Spinal cord (tissue), 10 donors: ENCODE results near the gene HNRNPL. TPM values are rescaled to one million over a fixed set of nuclear protein-coding genes. Genes with fewer than 3 reads are reported as not detected.
A peak's percentile ranks its signal among the peaks of the same experiment; 100 is the strongest.
"Not testable (repeated sequence)": the region's sequence is repeated elsewhere in the genome, so short reads cannot be mapped to it uniquely, and the experiment has no call there.

Source experiments
- DNase-seq, 6 donors: peaks; one replicate each; pipeline versions ENCODE4 v3.0.0 to v3.0.0-alpha.2; 2013 to 2015; ENCODE audit warnings: low spot score in 6 of 6, low read depth in 4 of 6
- H3K27ac ChIP-seq: one replicate; pipeline ENCODE4 v1.5.1; 2013; ENCODE audit warnings: low read depth, low read length, control low read depth
- H3K27me3 ChIP-seq: one replicate; pipeline ENCODE4 v1.6.1; 2013; ENCODE audit warnings: low read length; ENCODE audit not compliant: control insufficient read depth, insufficient read depth
- H3K36me3 ChIP-seq: one replicate; pipeline ENCODE4 v1.6.1; 2013; ENCODE audit warnings: low read length; ENCODE audit not compliant: control insufficient read depth, insufficient read depth
- H3K4me1 ChIP-seq: one replicate; pipeline ENCODE4 v1.6.1; 2013; ENCODE audit warnings: low read length; ENCODE audit not compliant: control insufficient read depth, insufficient read depth
- H3K4me3 ChIP-seq: one replicate; pipeline ENCODE4 v1.5.1; 2013; ENCODE audit warnings: low read depth, low read length, control low read depth
- H3K9me3 ChIP-seq: one replicate; pipeline ENCODE4 v1.6.1; 2013; ENCODE audit warnings: low read length; ENCODE audit not compliant: control insufficient read depth, insufficient read depth
- WGBS: methylation state at CpG from one replicate; pipeline ENCODE4 v1.1.5; 2013; ENCODE audit warnings: missing lambda C conversion rate; ENCODE audit not compliant: insufficient coverage; 5-methylcytosine and 5-hydroxymethylcytosine counted together
- polyA plus RNA-seq, 2 donors: library from polyadenylated mRNA; unstranded; fragments of 120-200 nt; gene quantifications; one replicate each; pipeline ENCODE4 v1.2.1, GENCODE V29; 2013; ENCODE audit not compliant: insufficient read length in 2 of 2
- total RNA-seq, 2 donors: library from RNA; depleted of rRNA in 1 of 2; stranded (reverse); fragments of 120-200 nt in 1 of 2; fragments of >200 nt in 1 of 2; gene quantifications; one replicate each; pipeline versions ENCODE4 v1.2.3 to v1.2.4, GENCODE V29; 2013 to 2014
- donor health status: healthy.

The HNRNPL gene
- total and polyA plus RNA-seq, 4 donors: 214 to 338 (median 293) TPM

DNA sequence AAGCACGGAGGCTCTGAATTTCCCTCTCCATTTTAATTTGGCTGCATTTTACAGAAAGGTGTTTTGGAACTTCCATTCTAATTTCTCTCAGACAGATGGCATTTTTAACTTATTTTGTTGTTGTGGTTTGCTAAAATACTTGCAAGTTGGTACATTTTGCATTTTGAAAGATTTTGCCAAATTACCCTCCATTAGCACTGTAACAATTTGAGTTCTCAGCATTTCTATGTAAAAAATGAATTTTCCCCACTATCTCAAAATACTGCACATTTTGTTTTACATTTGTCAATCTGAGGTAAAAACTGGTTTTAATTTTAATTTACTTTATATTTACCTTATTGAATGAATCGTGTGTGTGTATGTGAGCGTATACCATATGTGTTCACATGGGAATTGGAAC lies 7.0 kb upstream of the HNRNPL start:
- no peaks in the 10 kb centered on the region for H3K36me3 ChIP-seq
- no peaks in the 10 kb centered on the region for H3K27me3 ChIP-seq
- H3K27ac ChIP-seq: no peak overlapping the region
- H3K4me1 ChIP-seq: peaks cover 10% of the 10 kb centered on the region
- no peak for DNase-seq
- no peaks in the 10 kb centered on the region for H3K9me3 ChIP-seq
- no peak overlapping the region for H3K4me3 ChIP-seq
- WGBS: 100% methylated on average over 2 of the region's 3 CpGs

- 88% methylated on average over 3 of the region's 37 CpGs for WGBS
- H3K27ac ChIP-seq, H3K4me3 ChIP-seq, H3K36me3 ChIP-seq, DNase-seq, H3K27me3 ChIP-seq, H3K9me3 ChIP-seq: not testable (repeated sequence)
- peaks cover 20% of the 10 kb centered on the region for H3K4me1 ChIP-seq
Measured at GRCh38 chr19:38855751-38856150, 6.0 kb upstream of the HNRNPL start.

- DNase-seq, H3K36me3 ChIP-seq, H3K27ac ChIP-seq, H3K9me3 ChIP-seq, H3K27me3 ChIP-seq, H3K4me3 ChIP-seq: not testable (repeated sequence)
- H3K4me1 ChIP-seq: peaks cover 23% of the 10 kb centered on the region
- WGBS: no CpG with 5 or more reads among the region's 3 CpGs
Measured at GRCh38 chr19:38854961-38855360, 5.2 kb upstream of the HNRNPL start.

DNA sequence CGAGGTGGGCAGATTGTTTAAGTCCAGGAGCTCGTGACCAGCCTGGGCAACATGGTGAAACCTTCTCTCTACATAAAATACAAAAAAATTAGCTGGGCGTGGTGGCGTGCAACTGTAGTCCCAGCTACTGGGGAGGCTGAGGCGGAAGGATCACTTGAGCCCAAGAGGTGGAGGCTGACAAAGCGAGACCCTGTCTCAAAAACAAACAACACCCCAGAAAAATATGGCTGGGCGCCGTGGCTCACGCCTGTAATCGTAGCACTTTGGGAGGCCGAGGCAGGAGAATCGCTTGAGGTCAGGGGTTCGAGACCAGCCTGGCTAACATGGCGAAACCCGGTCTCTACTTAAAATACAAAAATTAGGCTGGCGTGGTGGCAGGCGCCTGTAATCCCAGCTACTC lies 3.4 kb upstream of the HNRNPL start:
- H3K27ac ChIP-seq: peak overlapping the region; percentile 96
- peaks cover 32% of the 10 kb centered on the region for H3K4me1 ChIP-seq
- no peaks in the 10 kb centered on the region for H3K27me3 ChIP-seq
- peaks cover 3% of the 10 kb centered on the region for H3K36me3 ChIP-seq
- H3K9me3 ChIP-seq: no peaks in the 10 kb centered on the region
- no peak for DNase-seq
- H3K4me3 ChIP-seq: no peak overlapping the region
- WGBS: 92% methylated on average over 11 of the region's 17 CpGs

DNA sequence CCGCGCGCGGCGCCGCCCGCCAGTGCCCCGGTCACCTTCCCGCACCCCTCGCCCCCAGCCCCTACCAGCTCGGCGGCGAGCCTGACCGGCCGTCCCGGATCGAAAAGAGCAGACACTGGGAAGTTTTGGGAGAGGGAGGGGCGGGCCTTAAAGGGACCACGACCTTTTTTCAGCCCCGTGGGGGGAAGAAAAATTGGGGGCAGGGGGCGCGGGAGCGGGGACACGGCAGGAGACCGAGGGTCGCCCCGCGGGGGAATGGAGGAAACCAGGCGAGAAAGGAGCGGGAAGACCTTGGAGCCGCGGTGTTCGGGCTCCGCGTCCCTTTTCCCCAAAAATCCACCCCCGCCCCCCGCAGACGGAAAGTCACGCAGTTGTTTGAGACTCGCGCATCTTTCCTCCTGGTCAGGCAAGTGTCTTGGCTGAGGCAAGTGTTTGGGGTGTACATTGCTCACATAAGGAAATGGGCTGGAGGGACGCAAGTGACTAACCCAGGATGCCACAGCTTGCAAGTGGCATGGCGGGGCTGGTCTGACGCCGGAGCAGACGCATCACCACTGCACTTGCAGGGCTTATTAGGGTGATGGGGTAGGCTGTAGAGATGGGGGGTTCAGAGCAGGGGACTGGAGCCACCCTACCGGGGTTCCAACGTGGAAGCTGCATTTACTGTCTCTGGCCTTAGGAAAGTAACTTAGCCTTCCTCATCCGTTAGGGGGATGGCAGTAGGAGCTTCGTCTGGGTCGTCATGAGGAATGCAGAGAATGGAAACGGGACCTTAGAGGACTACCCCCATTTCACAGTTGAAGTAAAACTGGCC lies 2.7 kb upstream of the HNRNPL start:
- peak in 3 of 6 donors; percentile 9 to 76 (median 75) for DNase-seq
- peak overlapping the region; percentile 96 for H3K27ac ChIP-seq
- peaks cover 40% of the 10 kb centered on the region for H3K4me1 ChIP-seq
- peak overlapping the region; percentile 91 for H3K4me3 ChIP-seq
- H3K36me3 ChIP-seq: peaks cover 11% of the 10 kb centered on the region
- under 1% methylated on average over 27 of the region's 52 CpGs for WGBS
- no peaks in the 10 kb centered on the region for H3K27me3 ChIP-seq
- no peaks in the 10 kb centered on the region for H3K9me3 ChIP-seq

- WGBS: 0% methylated on average over 47 of the region's 67 CpGs
- Histone ChIP-seq H3K9me3 (no peaks in the 10 kb centered on the region), H3K36me3 (peaks cover 18% of the 10 kb centered on the region), H3K4me3 (peak overlapping the region; percentile 91), H3K27me3 (no peaks in the 10 kb centered on the region), H3K4me1 (peaks cover 44% of the 10 kb centered on the region), H3K27ac (peak overlapping the region; percentile 100)
- peak; percentile 71 to 97 (median 88) for DNase-seq
Measured at GRCh38 chr19:38851622-38852230, 1.9 kb upstream of the HNRNPL start.

GRCh38 chr19:38850976-38851621 lies 1.3 kb upstream of the HNRNPL start:
- Histone ChIP-seq H3K4me1 (peaks cover 44% of the 10 kb centered on the region), H3K27me3 (no peaks in the 10 kb centered on the region), H3K27ac (peak overlapping the region; percentile 100), H3K36me3 (peaks cover 25% of the 10 kb centered on the region), H3K4me3 (peak overlapping the region; percentile 68), H3K9me3 (no peaks in the 10 kb centered on the region)
- peak in 2 of 6 donors; percentile 21 to 64 for DNase-seq
- WGBS: under 1% methylated on average over 40 of the region's 40 CpGs

DNA sequence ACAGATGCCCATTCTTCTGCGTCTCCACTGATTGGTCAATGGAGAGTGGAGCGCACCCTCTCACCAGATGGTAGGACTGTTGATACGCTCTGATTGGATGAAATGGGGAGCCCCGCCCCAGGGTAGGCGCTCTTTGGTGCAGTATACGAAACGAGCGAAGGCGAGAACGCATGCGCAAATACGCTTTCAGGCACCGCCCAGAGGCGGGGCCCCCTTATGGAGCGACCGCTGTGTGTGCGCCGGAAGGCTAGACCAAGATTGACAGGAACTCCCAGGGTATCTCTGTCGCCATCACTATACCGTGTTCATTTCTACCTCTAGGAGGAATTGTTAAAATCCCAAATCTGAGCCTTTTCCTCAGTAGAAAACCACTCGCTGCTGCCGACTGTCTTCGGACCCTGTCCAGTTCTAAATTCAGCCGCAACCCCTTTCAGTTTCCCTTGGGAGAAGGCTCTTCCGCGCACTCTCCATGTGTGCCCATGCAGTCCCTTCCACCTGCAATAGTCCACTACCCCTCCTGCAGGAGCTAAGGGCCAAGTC lies 720 bp upstream of the HNRNPL start:
- DNase-seq: peak in 4 of 6 donors; percentile 100
- Histone ChIP-seq H3K36me3 (peaks cover 30% of the 10 kb centered on the region), H3K4me3 (peak overlapping the region; percentile 68), H3K27me3 (no peaks in the 10 kb centered on the region), H3K4me1 (peaks cover 44% of the 10 kb centered on the region), H3K27ac (peak overlapping the region; percentile 100), H3K9me3 (no peaks in the 10 kb centered on the region)
- 0% methylated on average over 26 of the region's 26 CpGs for WGBS

GRCh38 chr19:38849147-38849859 lies 483 bp downstream of the HNRNPL start:
- Histone ChIP-seq H3K4me1 (peaks cover 44% of the 10 kb centered on the region), H3K27ac (peak overlapping the region; percentile 88), H3K9me3 (no peaks in the 10 kb centered on the region), H3K4me3 (peak overlapping the region; percentile 58), H3K36me3 (peaks cover 42% of the 10 kb centered on the region), H3K27me3 (no peaks in the 10 kb centered on the region)
- DNase-seq: peak; percentile 81 to 99 (median 91)
- WGBS: under 1% methylated on average over 75 of the region's 76 CpGs
